ENCODE measurements around the gene KCNJ2. TPM values are rescaled to one million over a fixed set of nuclear protein-coding genes. Genes with fewer than 3 reads are reported as not detected.

KCNJ2 gene
- total RNA-seq, 1 donor from 2014 or later, result 1.1 TPM

GRCh38 chr17:70206361-70207010, 37.2 kb downstream of the KCNJ2 start:
- H2AFZ ChIP-seq (replicated peaks), result no peak overlapping the region
- Mint-ChIP-seq H3K36me3 (no peaks in the 10 kb centered on the region), H3K9me3 (no peaks in the 10 kb centered on the region), H3K4me3 (no peak overlapping the region), H3K27ac (no peak overlapping the region), H3K27me3 (ENCODE audit: insufficient read depth, low read depth) (peaks cover 2% of the 10 kb centered on the region), H3K4me1 (no peaks in the 10 kb centered on the region)
- H3K9ac ChIP-seq, result no peak overlapping the region
- H3K27me3 ChIP-seq, result no peaks in the 10 kb centered on the region
- no peak for TF ChIP-seq CTCF (IDR thresholded peaks at IDR 0.05)
- no peak for TF ChIP-seq EZH2phosphoT487 (IDR thresholded peaks at IDR 0.05)
- no peak for TF ChIP-seq EZH2 (IDR thresholded peaks at IDR 0.05)
- no peak for DNase-seq (ENCODE audit: low spot score)
- H3K4me1 ChIP-seq, result no peaks in the 10 kb centered on the region
- H4K20me1 ChIP-seq (ENCODE audit: low read depth), result no peaks in the 10 kb centered on the region
- H3K79me2 ChIP-seq (ENCODE audit: low read depth), result no peaks in the 10 kb centered on the region
- no peak overlapping the region for H3K4me3 ChIP-seq
- H3F3A ChIP-seq (ENCODE audit: low read depth), result no peaks in the 10 kb centered on the region
- H3K27ac ChIP-seq, result no peak overlapping the region
- H3K36me3 ChIP-seq, result no peaks in the 10 kb centered on the region
- H3K4me2 ChIP-seq, result no peak overlapping the region
- no peaks in the 10 kb centered on the region for H3K9me3 ChIP-seq (ENCODE audit: low read depth)

- Histone ChIP-seq H3K79me2 (ENCODE audit: low read depth) (no peaks in the 10 kb centered on the region), H3F3A (ENCODE audit: low read depth) (no peaks in the 10 kb centered on the region), H4K20me1 (ENCODE audit: low read depth) (no peaks in the 10 kb centered on the region), H3K4me1 (no peaks in the 10 kb centered on the region), H3K4me2 (no peak overlapping the region), H3K27ac (no peak overlapping the region), H3K36me3 (no peaks in the 10 kb centered on the region), H3K27me3 (no peaks in the 10 kb centered on the region), H2AFZ (replicated peaks) (no peak overlapping the region), H3K4me3 (no peak overlapping the region), H3K9ac (no peak overlapping the region), H3K9me3 (ENCODE audit: low read depth) (no peaks in the 10 kb centered on the region)
- no peak for TF ChIP-seq EZH2 (IDR thresholded peaks at IDR 0.05)
- TF ChIP-seq CTCF (IDR thresholded peaks at IDR 0.05), result no peak
- no peak for TF ChIP-seq EZH2phosphoT487 (IDR thresholded peaks at IDR 0.05)
- DNase-seq (ENCODE audit: low spot score), result no peak
- H3K4me3 Mint-ChIP-seq, result no peak overlapping the region
- no peaks in the 10 kb centered on the region for H3K36me3 Mint-ChIP-seq
- H3K27me3 Mint-ChIP-seq (ENCODE audit: insufficient read depth, low read depth), result peaks cover 2% of the 10 kb centered on the region
- no peaks in the 10 kb centered on the region for H3K4me1 Mint-ChIP-seq
- no peaks in the 10 kb centered on the region for H3K9me3 Mint-ChIP-seq
- no peak overlapping the region for H3K27ac Mint-ChIP-seq
Measured at GRCh38 chr17:70207184-70207583, 37.9 kb downstream of the KCNJ2 start.

- Histone ChIP-seq H3K79me2 (ENCODE audit: low read depth) (no peaks in the 10 kb centered on the region), H3K9me3 (ENCODE audit: low read depth) (no peaks in the 10 kb centered on the region), H4K20me1 (ENCODE audit: low read depth) (no peaks in the 10 kb centered on the region), H3K27me3 (no peaks in the 10 kb centered on the region), H3K27ac (no peak overlapping the region), H3K36me3 (no peaks in the 10 kb centered on the region), H3K4me2 (no peak overlapping the region), H3F3A (ENCODE audit: low read depth) (no peaks in the 10 kb centered on the region), H2AFZ (replicated peaks) (no peak overlapping the region), H3K4me1 (no peaks in the 10 kb centered on the region), H3K4me3 (no peak overlapping the region), H3K9ac (no peak overlapping the region)
- H3K27ac Mint-ChIP-seq, result no peak overlapping the region
- no peak for TF ChIP-seq CTCF (IDR thresholded peaks at IDR 0.05)
- TF ChIP-seq EZH2 (IDR thresholded peaks at IDR 0.05), result no peak
- no peak for TF ChIP-seq EZH2phosphoT487 (IDR thresholded peaks at IDR 0.05)
- H3K4me1 Mint-ChIP-seq, result no peaks in the 10 kb centered on the region
- H3K36me3 Mint-ChIP-seq, result no peaks in the 10 kb centered on the region
- H3K9me3 Mint-ChIP-seq, result peaks cover 5% of the 10 kb centered on the region
- no peak overlapping the region for H3K4me3 Mint-ChIP-seq
- no peak for DNase-seq (ENCODE audit: low spot score)
- peaks cover 3% of the 10 kb centered on the region for H3K27me3 Mint-ChIP-seq (ENCODE audit: insufficient read depth, low read depth)
Measured at GRCh38 chr17:70208080-70208794, 38.9 kb downstream of the KCNJ2 start.

Data from neural progenitor cell (in vitro differentiated cells).